Limb (tissue), 2 donors: ENCODE measurements around the gene JRKL.
A peak's percentile ranks its signal among the peaks of the same experiment; 100 is the strongest.
"Not testable (repeated sequence)": the region's sequence is repeated elsewhere in the genome, so short reads cannot be mapped to it uniquely, and the experiment has no call there.

Experiments used
- DNase-seq, 2 donors: peaks; one replicate each; pipeline ENCODE4 v3.0.0-alpha.2; 2016; ENCODE audit errors: extremely low spot score in 2 of 2

The JRKL gene

DNA sequence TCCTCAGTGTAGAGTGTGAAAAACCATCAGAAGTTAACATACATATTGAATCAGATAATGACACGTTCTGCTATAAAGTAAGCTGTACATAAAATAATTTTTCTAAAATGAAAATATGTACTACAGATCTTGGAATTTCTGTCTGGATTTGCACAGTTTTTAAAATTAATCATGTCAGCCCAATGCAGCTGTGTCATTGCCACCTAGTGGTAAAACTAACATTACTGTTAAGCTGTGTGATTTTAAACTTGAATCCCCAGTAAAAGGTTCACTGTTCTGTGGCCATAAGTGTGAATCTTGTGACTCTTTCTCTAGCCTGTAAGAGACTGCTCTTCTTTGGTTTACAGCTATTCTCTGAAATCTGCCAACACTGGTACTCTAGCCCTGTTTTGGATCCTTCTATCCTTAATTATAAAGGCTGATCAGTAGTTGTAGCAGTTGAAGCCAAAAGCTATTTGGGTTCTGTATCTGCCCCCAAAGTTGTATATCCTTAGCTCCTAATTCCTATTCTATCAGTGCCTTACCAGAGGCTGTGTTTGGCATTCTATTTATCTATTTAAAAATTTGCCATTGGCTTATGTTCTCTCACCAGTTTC, 4.0 kb downstream of the JRKL start:
- peak in 1 of 2 donors; percentile 55 for DNase-seq

DNA sequence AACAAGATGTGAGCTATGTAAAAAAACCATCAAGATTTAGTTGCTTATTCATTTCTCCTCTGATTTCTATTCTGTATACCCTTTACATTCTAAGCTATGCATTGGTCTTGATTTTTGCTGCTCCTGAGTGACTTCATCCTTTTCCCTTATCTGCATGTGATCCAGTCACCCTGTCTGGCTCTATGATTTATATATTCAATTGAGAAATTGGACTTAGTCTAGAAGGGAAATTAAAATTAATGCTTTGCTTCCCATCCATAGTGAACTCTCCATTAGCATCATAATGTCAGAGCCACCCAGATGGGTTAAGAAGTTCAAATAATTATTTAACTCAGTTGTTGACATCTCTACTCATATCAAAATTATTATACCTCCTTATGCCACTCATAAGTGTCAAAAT, 5.0 kb downstream of the JRKL start:
- no peak for DNase-seq

DNA sequence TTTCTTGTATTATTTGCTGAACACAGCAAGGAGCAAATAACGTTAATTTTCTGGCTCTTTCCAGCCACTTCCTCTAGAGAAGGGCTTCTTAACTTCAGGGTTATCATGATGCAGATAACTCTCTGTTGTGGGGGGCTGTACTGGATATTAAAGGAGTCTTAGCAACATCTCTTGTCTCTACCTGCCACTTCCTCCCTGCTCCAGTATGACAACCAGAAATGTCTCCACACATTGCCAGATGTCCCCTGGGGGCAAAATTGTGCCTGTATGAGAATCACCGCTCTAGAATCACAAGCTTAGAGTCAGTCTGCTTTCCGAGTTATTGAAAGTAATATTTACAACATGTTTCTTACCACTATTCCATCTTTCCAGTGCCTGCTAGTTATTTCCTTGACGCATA, 6.8 kb downstream of the JRKL start:
- DNase-seq, result no peak

DNA sequence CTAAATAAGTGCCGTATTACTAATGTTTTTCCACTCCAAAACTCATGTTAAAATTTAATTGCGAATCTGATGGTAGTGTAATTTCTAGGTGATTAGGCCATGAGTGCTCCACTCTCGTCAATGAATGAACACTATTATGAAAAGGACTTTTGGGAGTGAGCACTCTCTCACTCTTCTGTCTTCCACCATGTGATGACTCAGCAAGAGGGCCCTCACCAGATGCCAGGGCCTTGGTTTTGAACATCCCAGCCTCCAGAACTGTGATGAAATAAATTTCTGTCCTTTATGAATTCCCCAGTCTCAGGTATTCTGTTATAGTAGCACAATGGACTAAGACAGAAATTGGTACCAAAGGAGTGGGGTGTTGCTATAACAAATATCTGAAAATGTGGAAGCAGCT, 8.1 kb downstream of the JRKL start:
- no peak for DNase-seq

DNA sequence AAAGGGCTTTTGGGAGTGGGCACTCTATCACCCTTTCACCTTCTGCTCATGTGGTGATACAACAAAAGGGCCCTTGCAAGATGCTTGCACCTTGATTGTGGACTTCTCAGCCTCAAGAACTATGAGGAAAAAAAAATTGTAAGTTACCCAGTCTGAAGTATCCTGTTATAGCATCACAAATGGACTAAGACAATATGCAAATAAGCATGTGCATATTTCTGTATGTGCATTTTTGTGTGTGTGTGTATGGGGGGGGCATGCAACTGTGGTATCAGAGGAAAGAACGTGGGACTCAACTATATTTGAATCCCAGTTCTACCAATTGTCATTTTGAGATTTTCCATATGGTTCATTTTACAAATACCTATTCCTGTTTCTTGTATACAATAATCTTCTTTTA, 10.9 kb downstream of the JRKL start:
- DNase-seq, result no peak

DNA sequence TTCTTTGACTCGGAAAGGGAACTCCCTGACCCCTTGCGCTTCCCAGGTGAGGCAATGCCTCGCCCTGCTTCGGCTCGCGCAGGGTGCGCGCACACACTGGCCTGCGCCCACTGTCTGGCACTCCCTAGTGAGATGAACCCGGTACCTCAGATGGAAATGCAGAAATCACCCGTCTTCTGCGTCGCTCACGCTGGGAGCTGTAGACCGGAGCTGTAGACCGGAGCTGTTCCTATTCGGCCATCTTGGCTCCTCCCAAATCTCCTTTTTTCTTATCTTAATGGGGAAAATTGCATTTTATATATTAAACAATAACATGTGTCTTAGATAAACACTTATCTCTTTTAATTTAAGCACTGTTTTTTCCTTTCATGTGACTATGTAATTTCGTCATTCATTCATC, 21.6 kb downstream of the JRKL start:
- not testable (repeated sequence) for DNase-seq

DNA sequence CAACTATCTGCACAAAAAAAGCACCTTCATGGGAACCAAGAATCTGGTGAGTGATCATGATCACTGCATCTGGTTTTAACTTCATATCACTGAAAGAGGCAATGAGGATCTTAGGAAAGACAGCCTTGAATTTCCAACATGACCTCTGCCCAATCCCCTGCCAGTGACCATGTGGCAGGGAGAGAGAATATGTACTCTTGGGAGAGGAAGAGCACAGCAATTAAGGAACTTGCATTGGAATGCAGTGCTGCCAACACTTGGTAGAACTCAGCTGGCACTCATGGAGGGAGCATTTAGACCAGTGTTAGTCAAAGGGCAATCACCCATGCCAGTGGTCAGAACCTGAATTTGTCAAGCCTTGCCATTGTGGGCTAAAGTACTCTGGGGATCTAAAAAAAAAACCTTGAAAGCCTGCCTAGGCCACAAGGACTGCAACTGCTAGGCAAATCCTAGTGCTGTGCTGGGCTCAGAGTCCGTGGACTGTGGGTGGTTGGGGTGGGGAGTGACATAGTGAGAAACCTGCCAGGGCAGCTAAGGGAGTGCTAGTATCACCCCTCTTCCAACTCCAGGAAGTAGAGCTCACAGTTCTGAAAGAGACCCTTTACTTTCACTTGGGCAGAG, 23.1 kb downstream of the JRKL start:
- DNase-seq, result no peak

DNA sequence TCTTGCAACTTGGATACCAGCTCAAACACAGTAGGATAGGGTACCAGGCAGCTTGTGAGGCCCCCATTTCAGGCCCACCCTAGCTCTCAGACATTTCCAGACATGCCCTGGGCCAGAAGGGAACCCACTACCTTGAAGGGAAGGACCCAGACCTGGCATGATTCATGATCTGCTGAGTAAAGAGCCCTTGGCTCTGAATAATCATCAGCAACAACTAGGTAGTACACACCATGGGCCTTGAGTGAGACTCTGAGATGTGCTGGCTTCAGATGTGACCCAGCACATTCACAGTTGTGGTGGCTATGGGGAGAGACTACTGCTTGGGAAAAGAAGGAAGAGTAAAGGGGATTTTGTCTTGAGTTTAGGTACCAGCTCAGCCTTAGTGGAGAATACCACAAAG, 23.6 kb downstream of the JRKL start:
- no peak for DNase-seq

DNA sequence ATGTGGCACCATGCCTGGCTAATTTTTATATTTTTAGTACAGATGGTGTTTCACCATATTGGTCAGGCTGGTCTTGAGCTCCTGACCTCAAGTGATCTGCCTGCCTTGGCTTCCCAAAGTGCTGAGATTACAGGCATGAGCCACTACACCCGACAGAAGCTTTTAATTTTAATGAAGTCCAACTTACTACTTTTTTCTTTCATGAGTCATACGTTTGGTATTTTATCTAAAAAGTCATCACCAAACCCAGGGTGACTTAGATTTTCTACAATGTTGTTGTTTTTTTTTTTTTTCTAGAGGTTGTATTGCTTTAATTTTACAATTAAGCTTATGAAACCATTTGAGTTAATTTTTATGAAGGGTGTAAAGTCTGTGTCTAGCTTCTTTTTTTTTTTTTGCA, 34.9 kb downstream of the JRKL start:
- no peak for DNase-seq

DNA sequence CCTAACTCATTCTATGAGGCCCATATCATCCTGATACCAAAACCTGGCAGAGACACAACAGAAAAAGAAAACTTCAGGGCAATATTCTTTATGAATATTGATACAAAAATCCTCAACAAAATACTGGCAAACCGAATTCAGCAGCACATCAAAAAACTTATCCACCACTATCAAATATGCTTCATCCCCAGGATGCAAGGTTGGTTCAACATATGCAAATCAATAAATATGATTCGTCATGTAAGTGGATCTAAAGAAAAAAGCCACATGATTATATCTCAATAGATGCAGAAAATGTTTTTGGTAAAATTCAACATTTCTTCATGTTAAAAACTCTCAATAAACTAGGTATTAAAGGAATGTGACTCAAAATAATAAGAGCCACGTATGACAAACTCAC, 40.9 kb downstream of the JRKL start:
- no peak for DNase-seq

DNA sequence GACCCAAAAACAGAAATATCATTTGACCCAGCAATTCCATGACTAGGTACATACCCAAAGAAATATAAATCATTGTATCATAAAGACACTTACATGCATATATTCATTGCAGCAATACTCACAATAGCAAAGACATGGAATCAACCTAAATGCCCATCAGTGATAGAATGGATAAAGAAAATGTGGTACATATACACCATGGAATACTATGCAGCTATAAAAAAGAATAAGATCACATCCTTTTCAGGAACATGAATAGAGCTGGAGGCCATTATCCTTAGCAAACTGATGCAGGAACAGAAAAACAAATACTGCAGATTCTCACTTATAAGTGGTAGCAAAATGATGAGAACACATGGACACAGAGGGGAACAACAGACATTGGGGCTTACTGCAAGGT, 42.8 kb downstream of the JRKL start:
- not testable (repeated sequence) for DNase-seq
